Heart left ventricle (tissue), 16 donors: ENCODE measurements around the gene DDO. TPM values are rescaled to one million over a fixed set of nuclear protein-coding genes. Genes with fewer than 3 reads are reported as not detected.

Experiments used
- ATAC-seq, 4 donors: fragments of 200-7000 bp; cut with Tn5 transposase; one replicate each; pipeline ENCODE4 v1.9.1; 2020 to 2022; ENCODE audit warnings: moderate library complexity in 4 of 4, mild to moderate bottlenecking in 3 of 4, moderate number of reproducible peaks in 1 of 4
- DNase-seq, 5 donors: peaks; one replicate each; pipeline ENCODE4 v3.0.0-alpha.2; 2020
- H3K27ac ChIP-seq, 12 donors: fragments of 200-600 bp; sonication (generic) in 4 of 12; one replicate each; pipeline versions ENCODE4 v1.5.0 to v1.8.0; 2016 to 2022; ENCODE audit warnings: mild to moderate bottlenecking in 2 of 12
- H3K27me3 ChIP-seq, 9 donors: fragments of 200-600 bp; sonication (generic) in 2 of 9; one replicate each; pipeline versions ENCODE4 v1.5.1 to v1.8.0; 2016 to 2022; ENCODE audit warnings: mild to moderate bottlenecking in 3 of 9
- H3K36me3 ChIP-seq, 9 donors: fragments of 200-600 bp; sonication (generic) in 2 of 9; one replicate each; pipeline versions ENCODE4 v1.5.0 to v1.8.0; 2018 to 2022; ENCODE audit warnings: mild to moderate bottlenecking in 2 of 9
- H3K4me1 ChIP-seq, 12 donors: fragments of 200-600 bp; sonication (generic) in 4 of 12; one replicate each; pipeline versions ENCODE4 v1.5.0 to v1.8.0; 2016 to 2022; ENCODE audit warnings: mild to moderate bottlenecking in 3 of 12
- H3K4me3 ChIP-seq, 12 donors: fragments of 200-600 bp; sonication (generic) in 4 of 12; one replicate each; pipeline versions ENCODE4 v1.5.0 to v1.8.0; 2017 to 2022; ENCODE audit warnings: mild to moderate bottlenecking in 9 of 12, moderate library complexity in 4 of 12
- H3K9me3 ChIP-seq, 12 donors: fragments of 200-600 bp; sonication (generic) in 4 of 12; one replicate each; pipeline versions ENCODE4 v1.5.0 to v1.8.0; 2016 to 2022; ENCODE audit warnings: mild to moderate bottlenecking in 1 of 12
- POLR2A ChIP-seq, 2 donors: fragments of 450-650 bp; IDR thresholded peaks; one replicate each; pipeline ENCODE4 v1.6.1; 2017; ENCODE audit warnings: antibody characterized with exemption in 2 of 2, mild to moderate bottlenecking in 2 of 2, moderate library complexity in 2 of 2
- WGBS, 4 donors: extraction: QIAGEN DNeasy Blood & Tissue Kit in 2 of 4; methylation state at CpG; one replicate each; pipeline versions ENCODE4 v1.1.5 to v1.1.7; 2013 to 2018; 5-methylcytosine and 5-hydroxymethylcytosine counted together
- intact Hi-C, 10 donors: fragments of 100-400 bp; cut with DNase I; formaldehyde crosslinking; loops; one replicate each; pipeline versions ENCODE4 v1.11.1 to v1.14.2; 2022
- polyA plus RNA-seq, 2 donors: library from polyadenylated mRNA; stranded (reverse); fragments of 200-250 nt; gene quantifications; one replicate each; pipeline ENCODE4 v1.2.3, GENCODE V29; 2013
- total RNA-seq, 9 donors: library from RNA; depleted of rRNA in 2 of 9; stranded (reverse); fragments of >200 nt in 2 of 9; fragmentation: NEBNext Ultra II Directional in 3 of 9; extraction: Animal tissue kit (Norgen Biotek cat#: 25700) in 3 of 9; gene quantifications; one replicate each; pipeline versions ENCODE4 v1.1.0 to v1.2.4, GENCODE V29; 2016 to 2023
- TF ChIP-seq, protein P1 (sequence below), 12 donors: fragments of 200-600 bp; sonication (generic) in 4 of 12; IDR thresholded peaks; one replicate each; pipeline versions ENCODE4 v1.5.0 to v1.8.0; 2018 to 2022; ENCODE audit warnings: antibody characterized with exemption in 12 of 12, mild to moderate bottlenecking in 5 of 12
- donor health status: ischemic (EF 13 %, LVEDD 7.1; RV severe dilation, severe dysfunction).
- donor health status: healthy with polysubstance abuse.
- donor health status: DM: no; HTN: yes; CAD: no.
- donor health status: DM: no; HTN: no; CAD: no.
- donor health status: ischemic (EF 25% LVEDD 6.9; RV normal size, moderate dysfunction).
- donor health status: ischemic (EF 25% LVEDD 5.7; RV mildly dilated, moderate dysfunction).
- donor health status: healthy.
- donor health status: DM: yes; HTN: yes; CAD: no.
- donor health status: ischemic (EF 35%, LVEDD 5.7; RV mildly dilated, moderate dysfunction).
- donor health status: nonischemic (EF 11% LVEDD 7.7; RV severe dilation, severe dysfunction).
- donor health status: DM: yes; HTN: yes; CAD: no.
- donor health status: PGD.
- donor health status: ischemic (EF 29% LVEDD 5.4; RV normal size, mild dysfunction).
- donor health status: nonischemic (EF 23%, LVEDD 6.1; RV moderate dilation, normal function).

The DDO gene
- total and polyA plus RNA-seq, 11 donors: 10.9 to 32.3 (median 19.9) TPM

DNA sequence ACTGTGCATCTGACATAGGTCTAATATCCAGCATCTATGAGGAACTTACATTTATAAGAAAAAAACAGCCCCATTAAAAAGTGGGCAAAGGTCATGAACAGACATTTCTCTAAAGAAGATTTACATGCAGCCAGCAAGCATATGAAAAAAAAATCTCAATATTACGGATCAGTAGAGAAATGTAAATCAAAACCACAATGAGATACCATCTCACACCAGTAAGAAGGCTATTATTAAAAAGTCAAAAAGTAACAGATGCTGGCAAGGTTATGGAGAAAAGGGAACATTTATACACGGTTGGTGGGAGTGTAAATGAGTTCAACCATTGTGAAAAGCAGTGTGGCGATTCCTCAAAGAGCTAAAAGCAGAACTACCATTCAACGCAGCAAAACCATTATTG is 70.3 kb downstream of the DDO start:
- ATAC-seq: no peak
- Histone ChIP-seq H3K27ac (no peak overlapping the region), H3K9me3 (no peaks in the 10 kb centered on the region), H3K4me1 (peaks cover 0 to 6% (median 0%) of the 10 kb centered on the region in 12 donors), H3K27me3 (no peaks in the 10 kb centered on the region), H3K4me3 (no peak overlapping the region), H3K36me3 (no peaks in the 10 kb centered on the region)
- TF ChIP-seq, protein P1, sequence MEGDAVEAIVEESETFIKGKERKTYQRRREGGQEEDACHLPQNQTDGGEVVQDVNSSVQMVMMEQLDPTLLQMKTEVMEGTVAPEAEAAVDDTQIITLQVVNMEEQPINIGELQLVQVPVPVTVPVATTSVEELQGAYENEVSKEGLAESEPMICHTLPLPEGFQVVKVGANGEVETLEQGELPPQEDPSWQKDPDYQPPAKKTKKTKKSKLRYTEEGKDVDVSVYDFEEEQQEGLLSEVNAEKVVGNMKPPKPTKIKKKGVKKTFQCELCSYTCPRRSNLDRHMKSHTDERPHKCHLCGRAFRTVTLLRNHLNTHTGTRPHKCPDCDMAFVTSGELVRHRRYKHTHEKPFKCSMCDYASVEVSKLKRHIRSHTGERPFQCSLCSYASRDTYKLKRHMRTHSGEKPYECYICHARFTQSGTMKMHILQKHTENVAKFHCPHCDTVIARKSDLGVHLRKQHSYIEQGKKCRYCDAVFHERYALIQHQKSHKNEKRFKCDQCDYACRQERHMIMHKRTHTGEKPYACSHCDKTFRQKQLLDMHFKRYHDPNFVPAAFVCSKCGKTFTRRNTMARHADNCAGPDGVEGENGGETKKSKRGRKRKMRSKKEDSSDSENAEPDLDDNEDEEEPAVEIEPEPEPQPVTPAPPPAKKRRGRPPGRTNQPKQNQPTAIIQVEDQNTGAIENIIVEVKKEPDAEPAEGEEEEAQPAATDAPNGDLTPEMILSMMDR (IDR thresholded peaks at IDR 0.05): no peak
- no peak for TF ChIP-seq POLR2A (IDR thresholded peaks at IDR 0.05)
- intact Hi-C loops: no loop called here
- 84 to 91% (median 88%) methylated on average over 4 of the region's 4 CpGs for WGBS, 4 donors
- DNase-seq: no peak

DNA sequence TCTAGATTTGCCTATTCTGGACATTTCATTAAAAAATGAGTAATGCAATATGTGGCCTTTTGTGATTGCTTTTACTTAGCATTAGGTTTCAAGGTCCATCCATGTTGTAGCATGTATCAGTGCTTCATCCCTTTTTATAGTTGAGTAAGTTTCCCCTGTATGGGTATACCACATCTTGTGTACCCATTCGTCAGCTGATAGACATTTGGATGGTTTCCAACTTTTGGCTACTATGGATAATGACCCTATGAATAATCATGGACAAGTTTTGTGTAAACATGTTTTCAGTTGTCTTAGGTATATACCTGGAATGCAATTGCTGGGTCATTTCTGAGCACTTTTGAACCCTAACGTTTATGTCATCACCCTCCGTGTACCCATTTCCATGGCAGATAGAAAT is 72.6 kb downstream of the DDO start:
- Histone ChIP-seq H3K9me3 (no peaks in the 10 kb centered on the region), H3K4me1 (peaks cover 0 to 6% (median 0%) of the 10 kb centered on the region in 12 donors), H3K27ac (no peak overlapping the region), H3K4me3 (no peak overlapping the region), H3K36me3 (no peaks in the 10 kb centered on the region), H3K27me3 (no peaks in the 10 kb centered on the region)
- no peak for DNase-seq
- TF ChIP-seq POLR2A (IDR thresholded peaks at IDR 0.05): no peak
- TF ChIP-seq, protein P1 (IDR thresholded peaks at IDR 0.05): no peak
- intact Hi-C loops: no loop called here
- ATAC-seq: no peak
- WGBS, 4 donors: 90 to 97% (median 94%) methylated on average over 3 of the region's 3 CpGs

Other genes with a start within 250 kb of the DDO start
- 1 to 10 TPM in 5 of 9 donors, under 1 TPM in 4; 0.54 to 4.2 (median 1.3) TPM for gene WASF1, start 235.9 kb downstream of the DDO start, total RNA-seq
- 1 to 10 TPM in 1 of 2 donors, under 1 TPM in 1; 0.72 to 2.1 TPM for gene WASF1, start 235.9 kb downstream of the DDO start, polyA plus RNA-seq
- gene CDC40, start 235.1 kb downstream of the DDO start, total RNA-seq: 10 to 100 TPM in 8 of 9 donors, 1 to 10 TPM in 1; 9.8 to 23.5 (median 15.9) TPM
- 10 to 100 TPM in 1 of 2 donors, 1 to 10 TPM in 1; 5.8 to 10.5 TPM for gene CDC40, start 235.1 kb downstream of the DDO start, polyA plus RNA-seq
- gene METTL24, start 57.2 kb downstream of the DDO start, total RNA-seq: 1 to 10 TPM in 6 of 9 donors, under 1 TPM in 2, not detected in 1; 0.60 to 2.8 (median 1.8) TPM
- gene METTL24, start 57.2 kb downstream of the DDO start, polyA plus RNA-seq: not detected
- gene SLC22A16, start 61.0 kb upstream of the DDO start, total RNA-seq: 1 to 10 TPM in 2 of 9 donors, under 1 TPM in 1, not detected in 6; 0.42 to 2.4 (median 2.2) TPM
- under 1 TPM in 1 of 2 donors, not detected in 1; 0.25 TPM for gene SLC22A16, start 61.0 kb upstream of the DDO start, polyA plus RNA-seq